ENCODE measurements around the gene PPP4C. TPM values are rescaled to one million over a fixed set of nuclear protein-coding genes. Genes with fewer than 3 reads are reported as not detected.

Gene PPP4C
- total RNA-seq, 2 experiments from 2014 or later = 125 to 137 TPM

- ChIA-PET CTCF (interaction anchor here (1.1 to 1.6 kb wide), 4 partner anchors 13 to 39 kb away, joined by 3 to 9 read pairs (median 5); partner anchors contain the start of genes ALDOA, TBX6 and TLCD3B), POLR2A (interaction anchor here (1.1 to 1.9 kb wide), 3 partner anchors 11 to 39 kb away, joined by 3 to 4 read pairs (median 3); partner anchors contain the start of genes ALDOA and TBX6)
Observed at GRCh38 chr16:30052671-30053372, 23.0 kb upstream of the PPP4C start.

GRCh38 chr16:30053376-30054015, 22.3 kb upstream of the PPP4C start:
- POLR2A ChIA-PET = interaction anchor here (1.1 to 1.9 kb wide), 3 partner anchors 10 to 38 kb away, joined by 3 to 4 read pairs (median 3); partner anchors contain the start of genes ALDOA and TBX6
- CTCF ChIA-PET = interaction anchor here (0.9 to 1.6 kb wide), 6 partner anchors 13 to 363 kb away, joined by 3 to 9 read pairs (median 4); partner anchors contain the start of genes ALDOA, TBX6 and TLCD3B

- CTCF ChIA-PET = interaction anchor here (0.6 to 2.2 kb wide), 6 partner anchors 9 to 58 kb away, joined by 3 to 7 read pairs (median 4); no protein-coding TSS in a partner anchor
- POLR2A ChIA-PET = interaction anchor here (1.9 to 2.1 kb wide), 1 partner anchor 11 kb away, joined by 4 to 9 read pairs; the partner anchor contains the start of gene ALDOA
Observed at GRCh38 chr16:30054451-30054850, 21.3 kb upstream of the PPP4C start.

GRCh38 chr16:30054959-30055553, 20.7 kb upstream of the PPP4C start:
- ChIA-PET POLR2A (interaction anchor here (2.1 kb wide), 1 partner anchor 10 kb away, joined by 9 read pairs; the partner anchor contains the start of gene ALDOA), CTCF (interaction anchor here (0.6 to 2.2 kb wide), 10 partner anchors 8 to 375 kb away, joined by 3 to 7 read pairs (median 3); partner anchors contain the start of gene DCTPP1)

- CTCF ChIA-PET = no interaction called here
- POLR2A ChIA-PET = interaction anchor here (0.8 kb wide), 1 partner anchor 11 kb away, joined by 5 read pairs; no protein-coding TSS in a partner anchor
Observed at GRCh38 chr16:30060346-30060745, 15.4 kb upstream of the PPP4C start.

- ChIA-PET POLR2A (no interaction called here), CTCF (no interaction called here)
Observed at GRCh38 chr16:30060836-30061554, 14.8 kb upstream of the PPP4C start.

- ChIA-PET CTCF (interaction anchor here (0.6 to 1.3 kb wide), 5 partner anchors 8 to 362 kb away, joined by 3 to 4 read pairs (median 3); partner anchors contain the start of genes PPP4C and TBX6), POLR2A (interaction anchor here (1.2 to 1.6 kb wide), 3 partner anchors 10 to 247 kb away, joined by 3 to 4 read pairs (median 3); partner anchors contain the start of genes PAGR1 and TBX6)
Observed at GRCh38 chr16:30063278-30063892, 12.4 kb upstream of the PPP4C start.

GRCh38 chr16:30063893-30064728, 11.7 kb upstream of the PPP4C start:
- ChIA-PET POLR2A (interaction anchor here (0.6 to 3.2 kb wide), 7 partner anchors 11 to 306 kb away, joined by 3 to 28 read pairs (median 4); partner anchors contain the start of genes PAGR1, PPP4C and TBX6), CTCF (interaction anchor here (0.6 to 2.3 kb wide), 8 partner anchors 9 to 363 kb away, joined by 3 to 9 read pairs (median 3); partner anchors contain the start of genes PPP4C and TBX6)

GRCh38 chr16:30064729-30065101, 11.1 kb upstream of the PPP4C start:
- POLR2A ChIA-PET = interaction anchor here (0.5 to 3.2 kb wide), 9 partner anchors 9 to 305 kb away, joined by 4 to 28 read pairs (median 5); partner anchors contain the start of genes PPP4C, TAOK2 and TBX6
- CTCF ChIA-PET = interaction anchor here (0.6 to 2.3 kb wide), 4 partner anchors 9 to 123 kb away, joined by 3 to 9 read pairs (median 4); partner anchors contain the start of gene TBX6

GRCh38 chr16:30065102-30065942, 10.5 kb upstream of the PPP4C start, which contains the start of gene ALDOA:
Gene ALDOA (plus strand): TSS chr16:30065760. CDS start chr16:30066898, 1,138 bp downstream.
- ChIA-PET POLR2A (interaction anchor here (0.5 to 3.2 kb wide), 13 partner anchors 10 to 258 kb away, joined by 3 to 28 read pairs (median 4); partner anchors contain the start of genes ASPHD1, PPP4C, TAOK2 and TBX6), CTCF (interaction anchor here (0.7 to 2.3 kb wide), 5 partner anchors 10 to 122 kb away, joined by 3 to 9 read pairs (median 3); partner anchors contain the start of gene TBX6)

- CTCF ChIA-PET = interaction anchor here (0.6 to 2.3 kb wide), 6 partner anchors 9 to 375 kb away, joined by 3 to 10 read pairs (median 3); partner anchors contain the start of gene TBX6
- POLR2A ChIA-PET = interaction anchor here (0.9 to 3.2 kb wide), 11 partner anchors 10 to 259 kb away, joined by 3 to 28 read pairs (median 5); partner anchors contain the start of genes ASPHD1, PPP4C, TAOK2 and TBX6
Observed at GRCh38 chr16:30065943-30066760, 9.6 kb upstream of the PPP4C start.

- ChIA-PET CTCF (interaction anchor here (0.6 to 2.1 kb wide), 3 partner anchors 14 to 376 kb away, joined by 3 to 10 read pairs (median 3); partner anchors contain the start of gene TBX6), POLR2A (interaction anchor here (1.1 to 3.2 kb wide), 3 partner anchors 10 to 119 kb away, joined by 3 to 28 read pairs (median 6); partner anchors contain the start of genes PPP4C and TBX6)
Observed at GRCh38 chr16:30066761-30067583, 8.8 kb upstream of the PPP4C start.

- CTCF ChIA-PET = interaction anchor here (2.1 kb wide), 1 partner anchor 24 kb away, joined by 10 read pairs; the partner anchor contains the start of gene TBX6
- POLR2A ChIA-PET = interaction anchor here (1.4 to 3.2 kb wide), 2 partner anchors 9 to 25 kb away, joined by 6 to 28 read pairs; partner anchors contain the start of genes PPP4C and TBX6
Observed at GRCh38 chr16:30067584-30067916, 8.2 kb upstream of the PPP4C start.

GRCh38 chr16:30068333-30068732, 7.5 kb upstream of the PPP4C start:
- CTCF ChIA-PET = interaction anchor here (0.6 to 2.1 kb wide), 3 partner anchors 23 to 87 kb away, joined by 3 to 10 read pairs (median 5); partner anchors contain the start of gene TBX6
- POLR2A ChIA-PET = interaction anchor here (0.6 kb wide), 1 partner anchor 12 kb away, joined by 5 read pairs; no protein-coding TSS in a partner anchor

Measured in activated CD8-positive, alpha-beta memory T cell treated with anti-CD3 and anti-CD28 coated beads for 36 hours (primary cell).